Right hindlimb (tissue), 1 donor: Measurements from ENCODE around the gene GRK1.

Source experiments
- DNase-seq: peaks from one replicate; pipeline ENCODE4 v3.0.0-alpha.2; 2018

Gene GRK1

GRCh38 chr13:113783200-113783881 is 116.3 kb downstream of the GRK1 start:
- DNase-seq, result no peak

- DNase-seq, result no peak
Measured at GRCh38 chr13:113783966-113784644, 117.1 kb downstream of the GRK1 start.

- DNase-seq, result no peak
Measured at GRCh38 chr13:113784645-113785024, 117.6 kb downstream of the GRK1 start.

GRCh38 chr13:113785051-113786010 is 118.3 kb downstream of the GRK1 start:
- no peak for DNase-seq

- DNase-seq, result no peak
Measured at GRCh38 chr13:113786262-113786841, 119.3 kb downstream of the GRK1 start.
